Activated CD4-positive, alpha-beta T cell treated with anti-CD3 and anti-CD28 coated beads, Interleukin-10, Interleukin-2, amounts not matched to agents 100 ng/mL and 50 ng/mL, durations not matched to agents 16 hours and 8 hours (primary cell): Measurements from ENCODE around the gene EMC7.

Source experiments
- DNase-seq: peaks from one replicate; pipeline ENCODE4 v3.0.0-alpha.2; 2020

Gene EMC7

GRCh38 chr15:34038023-34038870, 63.4 kb downstream of the EMC7 start:
- peak; percentile 79 for DNase-seq
